ENCODE measurements around the gene RPS18. TPM values are rescaled to one million over a fixed set of nuclear protein-coding genes. Genes with fewer than 3 reads are reported as not detected.
"Not testable (repeated sequence)": the region's sequence is repeated elsewhere in the genome, so short reads cannot be mapped to it uniquely, and the experiment has no call there.

Gene RPS18
- total and polyA plus RNA-seq, 3 experiments from 2014 or later = 3,797 to 7,106 (median 3,852) TPM

DNA sequence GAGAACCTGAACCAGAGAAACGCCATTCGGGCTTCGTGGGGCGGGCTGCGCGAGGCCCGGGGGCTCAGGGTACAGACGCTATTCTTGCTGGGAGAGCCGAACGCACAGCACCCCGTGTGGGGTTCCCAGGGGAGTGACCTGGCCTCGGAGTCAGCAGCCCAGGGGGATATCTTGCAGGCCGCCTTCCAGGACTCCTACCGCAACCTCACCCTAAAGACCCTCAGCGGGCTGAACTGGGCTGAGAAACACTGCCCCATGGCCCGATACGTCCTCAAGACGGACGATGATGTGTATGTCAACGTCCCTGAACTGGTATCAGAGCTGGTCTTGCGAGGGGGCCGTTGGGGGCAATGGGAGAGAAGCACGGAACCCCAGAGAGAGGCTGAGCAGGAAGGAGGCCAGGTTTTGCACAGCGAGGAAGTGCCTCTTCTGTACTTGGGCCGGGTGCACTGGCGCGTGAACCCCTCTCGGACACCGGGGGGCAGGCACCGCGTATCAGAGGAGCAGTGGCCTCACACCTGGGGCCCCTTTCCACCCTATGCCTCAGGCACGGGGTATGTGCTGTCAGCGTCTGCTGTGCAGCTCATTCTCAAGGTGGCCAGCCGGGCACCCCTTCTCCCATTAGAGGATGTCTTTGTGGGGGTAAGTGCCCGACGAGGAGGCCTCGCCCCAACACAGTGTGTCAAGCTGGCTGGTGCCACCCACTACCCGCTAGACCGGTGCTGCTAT lies 6.0 kb downstream of the RPS18 start:
- H3K27me3 ChIP-seq (ENCODE audit: insufficient read depth, low read length, poor library complexity, severe bottlenecking) = no peaks in the 10 kb centered on the region
- Mint-ChIP-seq H3K4me1 (peaks cover 56 to 89% (median 71%) of the 10 kb centered on the region in 3 donors), H3K9me3 (no peaks in the 10 kb centered on the region), H3K36me3 (peaks cover 0 to 90% (median 20%) of the 10 kb centered on the region in 3 donors), H3K27me3 (no peaks in the 10 kb centered on the region), H3K27ac (peak overlapping the region; percentile 89 to 96 (median 92)), H3K4me3 (peak overlapping the region; percentile 88 to 98 (median 89))
- peak overlapping the region; percentile 80 for H3K4me3 ChIP-seq (ENCODE audit: low read length)
- no peaks in the 10 kb centered on the region for H3K9me3 ChIP-seq (ENCODE audit: low read length)
- ChIA-PET CTCF (interaction anchor here (0.6 to 3.8 kb wide), 18 partner anchors 11 to 433 kb away, joined by 3 to 38 read pairs (median 4); partner anchors contain the start of genes PFDN6, RGL2 and WDR46), POLR2A (interaction anchor here (0.5 to 2.8 kb wide), 19 partner anchors 9 to 306 kb away, joined by 3 to 41 read pairs (median 4); partner anchors contain the start of genes HLA-DPA1, PFDN6, RGL2 and RING1)
- peaks cover 50% of the 10 kb centered on the region for H3K4me1 ChIP-seq (ENCODE audit: insufficient read depth, low read length)
- H3K36me3 ChIP-seq (ENCODE audit: insufficient read depth, low read length) = peaks cover 29% of the 10 kb centered on the region
- DNase-seq = peak; percentile 16 to 63 (median 34)
- H3K27ac ChIP-seq (ENCODE audit: low read depth, low read length) = peak overlapping the region; percentile 68

- peak overlapping the region; percentile 60 to 96 (median 92) for H3K27ac Mint-ChIP-seq
- DNase-seq = no peak
- peaks cover 0 to 90% (median 18%) of the 10 kb centered on the region in 3 donors for H3K36me3 Mint-ChIP-seq
- CTCF ChIA-PET = interaction anchor here (0.8 to 3.8 kb wide), 7 partner anchors 10 to 112 kb away, joined by 3 to 38 read pairs (median 9); partner anchors contain the start of genes PFDN6, RGL2 and WDR46
- H3K4me3 ChIP-seq (ENCODE audit: low read length) = peak overlapping the region; percentile 80
- H3K9me3 Mint-ChIP-seq = no peaks in the 10 kb centered on the region
- peaks cover 50 to 83% (median 66%) of the 10 kb centered on the region in 3 donors for H3K4me1 Mint-ChIP-seq
- no peaks in the 10 kb centered on the region for H3K27me3 ChIP-seq (ENCODE audit: insufficient read depth, low read length, poor library complexity, severe bottlenecking)
- POLR2A ChIA-PET = interaction anchor here (0.5 to 2.8 kb wide), 7 partner anchors 9 to 29 kb away, joined by 3 to 41 read pairs (median 9); partner anchors contain the start of genes PFDN6, RGL2 and WDR46
- peaks cover 29% of the 10 kb centered on the region for H3K36me3 ChIP-seq (ENCODE audit: insufficient read depth, low read length)
- no peaks in the 10 kb centered on the region for H3K27me3 Mint-ChIP-seq
- peak overlapping the region; percentile 47 to 98 (median 89) for H3K4me3 Mint-ChIP-seq
- H3K9me3 ChIP-seq (ENCODE audit: low read length) = no peaks in the 10 kb centered on the region
- H3K27ac ChIP-seq (ENCODE audit: low read depth, low read length) = peak overlapping the region; percentile 68
- peaks cover 44% of the 10 kb centered on the region for H3K4me1 ChIP-seq (ENCODE audit: insufficient read depth, low read length)
Measured at GRCh38 chr6:33278392-33278741, 6.5 kb downstream of the RPS18 start.

GRCh38 chr6:33278810-33279209 lies 6.9 kb downstream of the RPS18 start:
- Mint-ChIP-seq H3K9me3 (no peaks in the 10 kb centered on the region), H3K4me1 (peaks cover 46 to 79% (median 61%) of the 10 kb centered on the region in 3 donors), H3K27me3 (no peaks in the 10 kb centered on the region), H3K4me3 (peak overlapping the region; percentile 47 to 98 (median 89)), H3K27ac (peak overlapping the region in 7 of 8 donors; percentile 60 to 96 (median 92)), H3K36me3 (peaks cover 0 to 86% (median 17%) of the 10 kb centered on the region in 3 donors)
- Histone ChIP-seq H3K4me1 (ENCODE audit: insufficient read depth, low read length) (peaks cover 40% of the 10 kb centered on the region), H3K9me3 (ENCODE audit: low read length) (no peaks in the 10 kb centered on the region), H3K27ac (ENCODE audit: low read depth, low read length) (no peak overlapping the region), H3K4me3 (ENCODE audit: low read length) (no peak overlapping the region), H3K36me3 (ENCODE audit: insufficient read depth, low read length) (peaks cover 29% of the 10 kb centered on the region), H3K27me3 (ENCODE audit: insufficient read depth, low read length, poor library complexity, severe bottlenecking) (no peaks in the 10 kb centered on the region)
- DNase-seq = no peak
- POLR2A ChIA-PET = interaction anchor here (0.9 to 2.7 kb wide), 4 partner anchors 9 to 29 kb away, joined by 3 to 24 read pairs (median 6); partner anchors contain the start of gene RGL2
- CTCF ChIA-PET = interaction anchor here (0.8 to 3.8 kb wide), 5 partner anchors 10 to 112 kb away, joined by 4 to 38 read pairs (median 11); partner anchors contain the start of genes PFDN6, RGL2 and WDR46

- Histone ChIP-seq H3K9me3 (ENCODE audit: low read length) (no peaks in the 10 kb centered on the region), H3K4me1 (ENCODE audit: insufficient read depth, low read length) (peaks cover 35% of the 10 kb centered on the region), H3K27ac (ENCODE audit: low read depth, low read length) (no peak overlapping the region), H3K4me3 (ENCODE audit: low read length) (no peak overlapping the region), H3K27me3 (ENCODE audit: insufficient read depth, low read length, poor library complexity, severe bottlenecking) (no peaks in the 10 kb centered on the region), H3K36me3 (ENCODE audit: insufficient read depth, low read length) (peaks cover 31% of the 10 kb centered on the region)
- Mint-ChIP-seq H3K4me1 (peaks cover 43 to 74% (median 57%) of the 10 kb centered on the region in 3 donors), H3K36me3 (peaks cover 0 to 85% (median 17%) of the 10 kb centered on the region in 3 donors), H3K27me3 (no peaks in the 10 kb centered on the region), H3K4me3 (peak overlapping the region in 5 of 7 donors; percentile 29 to 98 (median 89)), H3K9me3 (no peaks in the 10 kb centered on the region), H3K27ac (peak overlapping the region in 4 of 8 donors; percentile 38 to 92 (median 90))
- no peak for DNase-seq
- POLR2A ChIA-PET = interaction anchor here (0.9 to 1.8 kb wide), 2 partner anchors 8 to 20 kb away, joined by 3 to 9 read pairs; partner anchors contain the start of gene RGL2
- CTCF ChIA-PET = interaction anchor here (3.2 to 3.8 kb wide), 2 partner anchors 9 to 19 kb away, joined by 33 to 38 read pairs; partner anchors contain the start of genes PFDN6, RGL2 and WDR46
Measured at GRCh38 chr6:33279257-33279695, 7.4 kb downstream of the RPS18 start.

GRCh38 chr6:33279971-33280511 lies 8.2 kb downstream of the RPS18 start:
- no peak for DNase-seq
- H3K4me3 Mint-ChIP-seq = peak overlapping the region in 3 of 7 donors; percentile 29 to 98 (median 40)
- POLR2A ChIA-PET = no interaction called here
- H3K9me3 ChIP-seq (ENCODE audit: low read length) = no peaks in the 10 kb centered on the region
- H3K36me3 Mint-ChIP-seq = peaks cover 0 to 84% (median 12%) of the 10 kb centered on the region in 3 donors
- peaks cover 30% of the 10 kb centered on the region for H3K36me3 ChIP-seq (ENCODE audit: insufficient read depth, low read length)
- H3K27me3 Mint-ChIP-seq = no peaks in the 10 kb centered on the region
- CTCF ChIA-PET = interaction anchor here (3.8 kb wide), 1 partner anchor 8 kb away, joined by 38 read pairs; the partner anchor contains the start of genes PFDN6 and WDR46
- H3K27ac Mint-ChIP-seq = peak overlapping the region in 5 of 8 donors; percentile 43 to 90 (median 70)
- peaks cover 30% of the 10 kb centered on the region for H3K4me1 ChIP-seq (ENCODE audit: insufficient read depth, low read length)
- no peak overlapping the region for H3K4me3 ChIP-seq (ENCODE audit: low read length)
- no peaks in the 10 kb centered on the region for H3K9me3 Mint-ChIP-seq
- H3K4me1 Mint-ChIP-seq = peaks cover 36 to 66% (median 49%) of the 10 kb centered on the region in 3 donors
- H3K27ac ChIP-seq (ENCODE audit: low read depth, low read length) = peak overlapping the region; percentile 16
- no peaks in the 10 kb centered on the region for H3K27me3 ChIP-seq (ENCODE audit: insufficient read depth, low read length, poor library complexity, severe bottlenecking)

- ChIA-PET POLR2A (interaction anchor here (0.8 kb wide), 1 partner anchor 9 kb away, joined by 4 read pairs; the partner anchor contains the start of genes PFDN6 and WDR46), CTCF (no interaction called here)
- Mint-ChIP-seq H3K27me3 (no peaks in the 10 kb centered on the region), H3K36me3 (peaks cover 0 to 82% (median 12%) of the 10 kb centered on the region in 3 donors), H3K4me3 (peak overlapping the region in 3 of 7 donors; percentile 29 to 98 (median 36)), H3K9me3 (no peaks in the 10 kb centered on the region), H3K27ac (peak overlapping the region in 3 of 8 donors; percentile 47 to 70 (median 64)), H3K4me1 (peaks cover 33 to 61% (median 44%) of the 10 kb centered on the region in 3 donors)
- Histone ChIP-seq H3K36me3 (ENCODE audit: insufficient read depth, low read length) (peaks cover 25% of the 10 kb centered on the region), H3K4me1 (ENCODE audit: insufficient read depth, low read length) (peaks cover 30% of the 10 kb centered on the region), H3K4me3 (ENCODE audit: low read length) (no peak overlapping the region), H3K9me3 (ENCODE audit: low read length) (no peaks in the 10 kb centered on the region), H3K27ac (ENCODE audit: low read depth, low read length) (peak overlapping the region; percentile 16), H3K27me3 (ENCODE audit: insufficient read depth, low read length, poor library complexity, severe bottlenecking) (no peaks in the 10 kb centered on the region)
- no peak for DNase-seq
Measured at GRCh38 chr6:33280539-33280938, 8.7 kb downstream of the RPS18 start.

- Histone ChIP-seq H3K4me1 (ENCODE audit: insufficient read depth, low read length) (peaks cover 18% of the 10 kb centered on the region), H3K36me3 (ENCODE audit: insufficient read depth, low read length) (peaks cover 29% of the 10 kb centered on the region)
- DNase-seq; H3K4me3 ChIP-seq (ENCODE audit: low read length); H3K27ac ChIP-seq (ENCODE audit: low read depth, low read length); H3K27me3 ChIP-seq (ENCODE audit: insufficient read depth, low read length, poor library complexity, severe bottlenecking); H3K27ac Mint-ChIP-seq; H3K9me3 Mint-ChIP-seq; H3K9me3 ChIP-seq (ENCODE audit: low read length); POLR2A ChIA-PET; H3K27me3 Mint-ChIP-seq; CTCF ChIA-PET: not testable (repeated sequence)
- H3K36me3 Mint-ChIP-seq = peaks cover 6 to 74% (median 16%) of the 10 kb centered on the region in 3 donors
- H3K4me3 Mint-ChIP-seq = peak overlapping the region in 1 of 7 donors; percentile 59
- peaks cover 31 to 55% (median 45%) of the 10 kb centered on the region in 3 donors for H3K4me1 Mint-ChIP-seq
Measured at GRCh38 chr6:33285214-33285613, 13.3 kb downstream of the RPS18 start.

Measured in CD8-positive, alpha-beta memory T cell (primary cell).